Measurements from ENCODE around the gene ANKLE2.

The ANKLE2 gene

GRCh38 chr12:132773077-132773955, 11.7 kb upstream of the ANKLE2 start:
- DNase-seq (ENCODE audit: extremely low spot score) = no peak
- no peak for TF ChIP-seq BHLHE40 (IDR thresholded peaks at IDR 0.05; ENCODE audit: borderline replicate concordance)
- no peak for TF ChIP-seq TARDBP (IDR thresholded peaks at IDR 0.05)
- no peak for TF ChIP-seq FOXA1 (IDR thresholded peaks at IDR 0.05)
- TF ChIP-seq HDGF (IDR thresholded peaks at IDR 0.05; ENCODE audit: borderline replicate concordance) = no peak
- no peak for TF ChIP-seq LEF1 (IDR thresholded peaks at IDR 0.05; ENCODE audit: borderline replicate concordance)
- no peak for TF ChIP-seq SUZ12 (IDR thresholded peaks at IDR 0.05)
- TF ChIP-seq FOXM1 (IDR thresholded peaks at IDR 0.05; ENCODE audit: borderline replicate concordance) = no peak
- no peak for TF ChIP-seq L3MBTL2 (conservative IDR thresholded peaks at IDR 0.05)
- TF ChIP-seq ELF4 (IDR thresholded peaks at IDR 0.05) = no peak
- TF ChIP-seq ARNT (IDR thresholded peaks at IDR 0.05) = no peak
- TF ChIP-seq SP1 (IDR thresholded peaks at IDR 0.05) = no peak
- TF ChIP-seq NFRKB (IDR thresholded peaks at IDR 0.05) = no peak
- TF ChIP-seq CTBP1 (IDR thresholded peaks at IDR 0.05; ENCODE audit: borderline replicate concordance) = no peak
- TF ChIP-seq ZNF384 (IDR thresholded peaks at IDR 0.05) = no peak
- ChIA-PET POLR2A (interaction anchor here (0.9 kb wide), 1 partner anchor 11 kb away, joined by 3 read pairs; the partner anchor contains the start of gene ANKLE2), CTCF (no interaction called here)

GRCh38 chr12:132772606-132773005, 11.0 kb upstream of the ANKLE2 start:
- no peak for TF ChIP-seq HDGF (IDR thresholded peaks at IDR 0.05; ENCODE audit: borderline replicate concordance)
- no peak for TF ChIP-seq LEF1 (IDR thresholded peaks at IDR 0.05; ENCODE audit: borderline replicate concordance)
- no peak for TF ChIP-seq ZNF384 (IDR thresholded peaks at IDR 0.05)
- no peak for TF ChIP-seq TARDBP (IDR thresholded peaks at IDR 0.05)
- no peak for TF ChIP-seq SP1 (IDR thresholded peaks at IDR 0.05)
- no peak for TF ChIP-seq CTBP1 (IDR thresholded peaks at IDR 0.05; ENCODE audit: borderline replicate concordance)
- TF ChIP-seq SUZ12 (IDR thresholded peaks at IDR 0.05) = no peak
- DNase-seq (ENCODE audit: extremely low spot score) = no peak
- POLR2A ChIA-PET = no interaction called here
- CTCF ChIA-PET = no interaction called here

GRCh38 chr12:132771126-132771838, 9.7 kb upstream of the ANKLE2 start:
- TF ChIP-seq FOXM1 (IDR thresholded peaks at IDR 0.05; ENCODE audit: borderline replicate concordance) = no peak
- no peak for DNase-seq (ENCODE audit: extremely low spot score)
- POLR2A ChIA-PET = no interaction called here
- CTCF ChIA-PET = no interaction called here

GRCh38 chr12:132766380-132767085, 4.9 kb upstream of the ANKLE2 start:
- CTCF ChIA-PET = no interaction called here

GRCh38 chr12:132765361-132765760, 3.7 kb upstream of the ANKLE2 start:
- ChIA-PET CTCF (no interaction called here), POLR2A (no interaction called here)
- DNase-seq (ENCODE audit: extremely low spot score) = no peak
- TF ChIP-seq SP1 (IDR thresholded peaks at IDR 0.05) (no peak), TARDBP (IDR thresholded peaks at IDR 0.05) (no peak), BHLHE40 (IDR thresholded peaks at IDR 0.05; ENCODE audit: borderline replicate concordance) (no peak), SUZ12 (IDR thresholded peaks at IDR 0.05) (no peak)

More at GRCh38 chr12:132766380-132767085, 4.9 kb upstream of the ANKLE2 start:
- DNase-seq (ENCODE audit: extremely low spot score) = no peak
- POLR2A ChIA-PET = no interaction called here
- TF ChIP-seq NFRKB (IDR thresholded peaks at IDR 0.05) (no peak), ARNT (IDR thresholded peaks at IDR 0.05) (no peak), ZNF384 (IDR thresholded peaks at IDR 0.05) (no peak), LEF1 (IDR thresholded peaks at IDR 0.05; ENCODE audit: borderline replicate concordance) (no peak), FOXK2 (IDR thresholded peaks at IDR 0.05) (no peak), CTBP1 (IDR thresholded peaks at IDR 0.05; ENCODE audit: borderline replicate concordance) (no peak), L3MBTL2 (conservative IDR thresholded peaks at IDR 0.05) (no peak), ELF4 (IDR thresholded peaks at IDR 0.05) (no peak), SP1 (IDR thresholded peaks at IDR 0.05) (no peak), FOXA1 (IDR thresholded peaks at IDR 0.05) (no peak), FOXM1 (IDR thresholded peaks at IDR 0.05; ENCODE audit: borderline replicate concordance) (no peak), BHLHE40 (IDR thresholded peaks at IDR 0.05; ENCODE audit: borderline replicate concordance) (no peak), TARDBP (IDR thresholded peaks at IDR 0.05) (no peak), PKNOX1 (IDR thresholded peaks at IDR 0.05) (no peak), HDGF (IDR thresholded peaks at IDR 0.05; ENCODE audit: borderline replicate concordance) (no peak), SUZ12 (IDR thresholded peaks at IDR 0.05) (no peak)

GRCh38 chr12:132764231-132764630, 2.6 kb upstream of the ANKLE2 start:
- DNase-seq (ENCODE audit: extremely low spot score) = no peak
- TF ChIP-seq FOXK2 (IDR thresholded peaks at IDR 0.05) = no peak
- TF ChIP-seq PKNOX1 (IDR thresholded peaks at IDR 0.05) = no peak
- no peak for TF ChIP-seq HDGF (IDR thresholded peaks at IDR 0.05; ENCODE audit: borderline replicate concordance)
- no peak for TF ChIP-seq BHLHE40 (IDR thresholded peaks at IDR 0.05; ENCODE audit: borderline replicate concordance)
- TF ChIP-seq CTBP1 (IDR thresholded peaks at IDR 0.05; ENCODE audit: borderline replicate concordance) = no peak
- CTCF ChIA-PET = interaction anchor here (0.7 kb wide), 1 partner anchor 11 kb away, joined by 5 read pairs; no protein-coding TSS in a partner anchor
- POLR2A ChIA-PET = no interaction called here
